ENCODE measurements around the gene RASSF8.

The RASSF8 gene

DNA sequence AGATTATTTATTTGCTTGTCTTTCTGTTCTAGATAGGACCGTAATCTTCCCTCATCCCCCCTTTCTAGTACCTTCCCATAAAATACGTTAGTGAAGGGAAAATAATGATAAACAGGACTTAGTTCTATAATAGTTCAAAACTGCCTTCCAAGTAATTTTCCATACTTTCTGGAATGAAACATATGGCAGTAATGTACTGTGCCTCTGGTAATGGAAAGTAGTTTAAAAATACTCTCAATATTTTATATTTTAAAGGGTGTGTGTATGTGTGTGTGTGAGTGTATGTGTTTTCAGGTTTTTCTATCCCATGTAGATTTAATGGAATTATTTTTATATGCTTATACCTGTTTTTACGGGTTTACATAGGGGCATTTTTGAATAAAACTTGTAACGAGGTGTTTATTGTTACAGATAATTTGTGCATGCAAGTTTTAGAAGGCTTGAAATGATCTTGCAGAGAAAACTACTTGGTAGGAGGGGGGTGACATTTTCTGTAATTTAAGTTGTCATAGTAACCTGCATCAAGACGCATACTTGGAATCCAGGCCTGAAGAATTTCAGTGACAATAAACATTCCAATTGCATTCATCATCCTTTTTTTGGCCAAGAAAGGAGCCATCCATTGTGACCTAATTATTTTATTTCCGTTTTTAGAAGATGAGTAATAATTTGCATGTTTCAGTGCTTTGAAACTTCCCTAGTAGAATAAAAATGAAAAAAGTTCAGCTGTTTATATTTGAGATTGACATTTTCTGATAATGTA is 38.9 kb downstream of the RASSF8 start:
- H3K36me3 ChIP-seq (ENCODE audit: low read length): no peaks in the 10 kb centered on the region
- no peaks in the 10 kb centered on the region for H3K9me2 ChIP-seq (replicated peaks; ENCODE audit: insufficient read depth, low read length)
- H2AFZ ChIP-seq (ENCODE audit: low read depth, low read length, severe bottlenecking): no peak overlapping the region
- no peak overlapping the region for H3K27ac ChIP-seq (ENCODE audit: low read depth, low read length)
- TF ChIP-seq, protein P1, sequence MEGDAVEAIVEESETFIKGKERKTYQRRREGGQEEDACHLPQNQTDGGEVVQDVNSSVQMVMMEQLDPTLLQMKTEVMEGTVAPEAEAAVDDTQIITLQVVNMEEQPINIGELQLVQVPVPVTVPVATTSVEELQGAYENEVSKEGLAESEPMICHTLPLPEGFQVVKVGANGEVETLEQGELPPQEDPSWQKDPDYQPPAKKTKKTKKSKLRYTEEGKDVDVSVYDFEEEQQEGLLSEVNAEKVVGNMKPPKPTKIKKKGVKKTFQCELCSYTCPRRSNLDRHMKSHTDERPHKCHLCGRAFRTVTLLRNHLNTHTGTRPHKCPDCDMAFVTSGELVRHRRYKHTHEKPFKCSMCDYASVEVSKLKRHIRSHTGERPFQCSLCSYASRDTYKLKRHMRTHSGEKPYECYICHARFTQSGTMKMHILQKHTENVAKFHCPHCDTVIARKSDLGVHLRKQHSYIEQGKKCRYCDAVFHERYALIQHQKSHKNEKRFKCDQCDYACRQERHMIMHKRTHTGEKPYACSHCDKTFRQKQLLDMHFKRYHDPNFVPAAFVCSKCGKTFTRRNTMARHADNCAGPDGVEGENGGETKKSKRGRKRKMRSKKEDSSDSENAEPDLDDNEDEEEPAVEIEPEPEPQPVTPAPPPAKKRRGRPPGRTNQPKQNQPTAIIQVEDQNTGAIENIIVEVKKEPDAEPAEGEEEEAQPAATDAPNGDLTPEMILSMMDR (IDR thresholded peaks at IDR 0.05; ENCODE audit: insufficient read depth, low read length, poor library complexity, severe bottlenecking): no peak
- TF ChIP-seq EZH2phosphoT487 (conservative IDR thresholded peaks at IDR 0.05; ENCODE audit: low read length): no peak
- H3K4me2 ChIP-seq (ENCODE audit: low read depth, low read length, poor library complexity, severe bottlenecking): no peak overlapping the region
- no peaks in the 10 kb centered on the region for H3K27me3 ChIP-seq (ENCODE audit: low read length)
- H4K20me1 ChIP-seq (ENCODE audit: low read depth, low read length): no peaks in the 10 kb centered on the region
- H3K79me2 ChIP-seq (ENCODE audit: insufficient read depth, low read length): no peaks in the 10 kb centered on the region
- no peak overlapping the region for H3K9ac ChIP-seq (ENCODE audit: low read length)
- H3K4me3 ChIP-seq (ENCODE audit: insufficient read depth, low read length, poor library complexity, severe bottlenecking): no peak overlapping the region
- H3K9me3 ChIP-seq (ENCODE audit: insufficient read depth, low read length): no peaks in the 10 kb centered on the region
- no peaks in the 10 kb centered on the region for H3F3A ChIP-seq (ENCODE audit: insufficient read depth)

DNA sequence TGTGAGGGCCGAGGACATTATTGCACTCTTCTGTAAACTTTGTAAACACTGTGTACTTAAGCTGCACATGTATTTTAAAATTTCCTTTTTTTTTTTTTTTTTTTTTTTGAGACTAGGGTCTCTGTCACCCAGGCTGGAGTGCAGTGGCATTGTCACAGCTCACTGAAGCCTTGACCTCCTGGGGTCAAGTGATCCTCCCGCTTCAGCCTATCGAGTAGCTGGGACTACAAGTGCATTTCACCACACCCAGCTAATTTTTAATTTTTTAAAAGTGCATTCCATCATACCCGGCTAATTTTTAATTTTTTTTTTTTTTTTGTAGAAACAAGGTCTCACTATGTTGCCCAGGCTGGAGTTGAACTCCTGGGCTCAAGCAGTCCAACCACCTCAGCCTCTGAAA is 42.4 kb downstream of the RASSF8 start:
- Histone ChIP-seq H3K9ac (ENCODE audit: low read length) (no peak overlapping the region), H3K9me2 (replicated peaks; ENCODE audit: insufficient read depth, low read length) (no peaks in the 10 kb centered on the region), H3K9me3 (ENCODE audit: insufficient read depth, low read length) (no peaks in the 10 kb centered on the region), H4K20me1 (ENCODE audit: low read depth, low read length) (no peaks in the 10 kb centered on the region), H3K4me3 (ENCODE audit: insufficient read depth, low read length, poor library complexity, severe bottlenecking) (no peak overlapping the region), H3F3A (ENCODE audit: insufficient read depth) (no peaks in the 10 kb centered on the region), H2AFZ (ENCODE audit: low read depth, low read length, severe bottlenecking) (no peak overlapping the region), H3K79me2 (ENCODE audit: insufficient read depth, low read length) (no peaks in the 10 kb centered on the region), H3K4me2 (ENCODE audit: low read depth, low read length, poor library complexity, severe bottlenecking) (no peak overlapping the region), H3K36me3 (ENCODE audit: low read length) (no peaks in the 10 kb centered on the region), H3K27me3 (ENCODE audit: low read length) (no peaks in the 10 kb centered on the region), H3K27ac (ENCODE audit: low read depth, low read length) (no peak overlapping the region)
- no peak for TF ChIP-seq EZH2phosphoT487 (conservative IDR thresholded peaks at IDR 0.05; ENCODE audit: low read length)
- TF ChIP-seq, protein P1 (IDR thresholded peaks at IDR 0.05; ENCODE audit: insufficient read depth, low read length, poor library complexity, severe bottlenecking): no peak

DNA sequence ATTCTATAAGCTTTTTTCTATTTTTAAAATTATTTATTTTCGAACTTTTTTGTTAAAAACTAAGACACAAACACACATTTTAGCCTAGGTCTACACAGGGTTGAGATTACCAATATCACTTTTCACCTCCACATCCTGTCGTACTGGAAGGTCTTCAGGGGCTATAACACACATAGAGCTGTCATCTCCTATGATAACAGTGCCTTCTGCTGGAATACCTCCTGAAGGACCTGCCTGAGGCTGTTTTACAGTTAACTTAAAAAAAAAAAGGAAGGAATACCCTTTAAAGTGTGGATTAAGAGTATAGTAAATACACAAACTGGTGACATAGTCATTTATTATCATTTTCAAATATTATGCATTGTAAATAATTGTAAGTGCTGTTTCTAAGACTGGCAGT is 43.0 kb downstream of the RASSF8 start:
- no peak for TF ChIP-seq EZH2phosphoT487 (conservative IDR thresholded peaks at IDR 0.05; ENCODE audit: low read length)
- TF ChIP-seq, protein P1 (IDR thresholded peaks at IDR 0.05; ENCODE audit: insufficient read depth, low read length, poor library complexity, severe bottlenecking): no peak
- Histone ChIP-seq H3K9me2 (replicated peaks; ENCODE audit: insufficient read depth, low read length) (no peaks in the 10 kb centered on the region), H3K27me3 (ENCODE audit: low read length) (no peaks in the 10 kb centered on the region), H3K9ac (ENCODE audit: low read length) (no peak overlapping the region), H3K79me2 (ENCODE audit: insufficient read depth, low read length) (no peaks in the 10 kb centered on the region), H3K4me2 (ENCODE audit: low read depth, low read length, poor library complexity, severe bottlenecking) (no peak overlapping the region), H2AFZ (ENCODE audit: low read depth, low read length, severe bottlenecking) (no peak overlapping the region), H3F3A (ENCODE audit: insufficient read depth) (no peaks in the 10 kb centered on the region), H3K27ac (ENCODE audit: low read depth, low read length) (no peak overlapping the region), H3K36me3 (ENCODE audit: low read length) (no peaks in the 10 kb centered on the region), H3K9me3 (ENCODE audit: insufficient read depth, low read length) (no peaks in the 10 kb centered on the region), H4K20me1 (ENCODE audit: low read depth, low read length) (no peaks in the 10 kb centered on the region), H3K4me3 (ENCODE audit: insufficient read depth, low read length, poor library complexity, severe bottlenecking) (no peak overlapping the region)

Data from SU-DHL-6 (cell line).